ENCODE measurements around the gene NFIB. TPM values are rescaled to one million over a fixed set of nuclear protein-coding genes. Genes with fewer than 3 reads are reported as not detected.

The NFIB gene
- total RNA-seq, 1 donor from 2014 or later, result 99.9 TPM

GRCh38 chr9:14085810-14086209 lies 228.1 kb downstream of the NFIB start:
- Histone ChIP-seq H3K4me3 (no peak overlapping the region), H3K9me3 (no peaks in the 10 kb centered on the region), H3K4me1 (peaks cover 0 to 3% of the 10 kb centered on the region in 2 donors), H3K27ac (no peak overlapping the region), H3K36me3 (no peaks in the 10 kb centered on the region), H3K27me3 (no peaks in the 10 kb centered on the region)
- no peak for TF ChIP-seq CTCF (IDR thresholded peaks at IDR 0.05)
- intact Hi-C loops (cut with DNase I), result no loop called here
- DNase-seq (ENCODE audit: low spot score in 2 of 2), result no peak

GRCh38 chr9:14084867-14085266 lies 229.1 kb downstream of the NFIB start:
- Histone ChIP-seq H3K9me3 (no peaks in the 10 kb centered on the region), H3K36me3 (no peaks in the 10 kb centered on the region), H3K27ac (no peak overlapping the region), H3K4me1 (no peaks in the 10 kb centered on the region), H3K27me3 (no peaks in the 10 kb centered on the region), H3K4me3 (no peak overlapping the region)
- DNase-seq (ENCODE audit: low spot score in 2 of 2), result no peak
- TF ChIP-seq CTCF (IDR thresholded peaks at IDR 0.05), result no peak
- intact Hi-C loops (cut with DNase I), result no loop called here

- H3K4me3 ChIP-seq, result no peak overlapping the region
- H3K36me3 ChIP-seq, result no peaks in the 10 kb centered on the region
- H3K4me1 ChIP-seq, result no peaks in the 10 kb centered on the region
- intact Hi-C loops (cut with DNase I), result no loop called here
- no peaks in the 10 kb centered on the region for H3K9me3 ChIP-seq
- no peak overlapping the region for H3K27ac ChIP-seq
- no peak for DNase-seq (ENCODE audit: low spot score in 2 of 2)
- H3K27me3 ChIP-seq, result no peaks in the 10 kb centered on the region
- TF ChIP-seq CTCF (IDR thresholded peaks at IDR 0.05), result no peak
Measured at GRCh38 chr9:14083366-14083765, 230.6 kb downstream of the NFIB start.

GRCh38 chr9:14082732-14083131 lies 231.2 kb downstream of the NFIB start:
- intact Hi-C loops (cut with DNase I), result no loop called here
- no peaks in the 10 kb centered on the region for H3K36me3 ChIP-seq
- H3K27me3 ChIP-seq, result no peaks in the 10 kb centered on the region
- H3K4me1 ChIP-seq, result no peaks in the 10 kb centered on the region
- no peak overlapping the region for H3K27ac ChIP-seq
- H3K9me3 ChIP-seq, result no peaks in the 10 kb centered on the region
- no peak for DNase-seq (ENCODE audit: low spot score in 2 of 2)
- no peak overlapping the region for H3K4me3 ChIP-seq
- no peak for TF ChIP-seq CTCF (IDR thresholded peaks at IDR 0.05)

GRCh38 chr9:14081745-14082144 lies 232.2 kb downstream of the NFIB start:
- intact Hi-C loops (cut with DNase I), result no loop called here
- no peaks in the 10 kb centered on the region for H3K27me3 ChIP-seq
- no peak for DNase-seq (ENCODE audit: low spot score in 2 of 2)
- H3K27ac ChIP-seq, result no peak overlapping the region
- no peaks in the 10 kb centered on the region for H3K36me3 ChIP-seq
- H3K9me3 ChIP-seq, result no peaks in the 10 kb centered on the region
- no peak for TF ChIP-seq CTCF (IDR thresholded peaks at IDR 0.05)
- H3K4me3 ChIP-seq, result no peak overlapping the region
- H3K4me1 ChIP-seq, result no peaks in the 10 kb centered on the region

- intact Hi-C loops (cut with DNase I), result no loop called here
- TF ChIP-seq CTCF (IDR thresholded peaks at IDR 0.05), result no peak
- no peaks in the 10 kb centered on the region for H3K9me3 ChIP-seq
- no peaks in the 10 kb centered on the region for H3K36me3 ChIP-seq
- DNase-seq (ENCODE audit: low spot score in 2 of 2), result no peak
- no peak overlapping the region for H3K4me3 ChIP-seq
- H3K4me1 ChIP-seq, result no peaks in the 10 kb centered on the region
- no peak overlapping the region for H3K27ac ChIP-seq
- no peaks in the 10 kb centered on the region for H3K27me3 ChIP-seq
Measured at GRCh38 chr9:14080959-14081542, 232.9 kb downstream of the NFIB start.
